ENCODE data around the gene AHNAK2.
A peak's percentile ranks its signal among the peaks of the same experiment; 100 is the strongest.

AHNAK2 gene

GRCh38 chr14:104984056-104984894 lies 6.1 kb upstream of the AHNAK2 start:
- DNase-seq = no peak

DNA sequence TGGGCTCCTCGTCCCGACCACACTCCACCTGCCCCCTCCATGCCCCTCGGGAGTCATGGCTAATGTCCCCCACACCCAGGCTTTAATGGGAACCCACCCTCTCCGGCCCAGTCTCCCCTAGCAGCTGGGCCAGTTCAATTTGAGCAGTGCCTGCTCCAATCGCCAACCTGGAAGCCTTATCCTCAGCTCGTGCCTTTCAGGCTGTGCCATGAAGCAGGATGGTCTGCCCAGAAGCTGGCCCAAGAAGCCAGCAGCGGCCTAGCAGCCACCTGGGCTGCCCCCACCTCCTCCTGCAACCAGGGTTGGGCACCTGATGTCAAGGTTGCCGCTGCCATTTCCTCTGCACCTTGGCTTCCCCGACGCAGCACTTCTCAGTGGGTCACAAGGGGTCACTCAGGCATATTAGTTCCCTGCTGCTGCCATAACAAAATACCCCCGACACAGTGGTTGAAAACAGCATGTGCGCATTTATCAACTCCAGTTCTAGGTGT lies 5.1 kb upstream of the AHNAK2 start:
- no peak for DNase-seq

DNA sequence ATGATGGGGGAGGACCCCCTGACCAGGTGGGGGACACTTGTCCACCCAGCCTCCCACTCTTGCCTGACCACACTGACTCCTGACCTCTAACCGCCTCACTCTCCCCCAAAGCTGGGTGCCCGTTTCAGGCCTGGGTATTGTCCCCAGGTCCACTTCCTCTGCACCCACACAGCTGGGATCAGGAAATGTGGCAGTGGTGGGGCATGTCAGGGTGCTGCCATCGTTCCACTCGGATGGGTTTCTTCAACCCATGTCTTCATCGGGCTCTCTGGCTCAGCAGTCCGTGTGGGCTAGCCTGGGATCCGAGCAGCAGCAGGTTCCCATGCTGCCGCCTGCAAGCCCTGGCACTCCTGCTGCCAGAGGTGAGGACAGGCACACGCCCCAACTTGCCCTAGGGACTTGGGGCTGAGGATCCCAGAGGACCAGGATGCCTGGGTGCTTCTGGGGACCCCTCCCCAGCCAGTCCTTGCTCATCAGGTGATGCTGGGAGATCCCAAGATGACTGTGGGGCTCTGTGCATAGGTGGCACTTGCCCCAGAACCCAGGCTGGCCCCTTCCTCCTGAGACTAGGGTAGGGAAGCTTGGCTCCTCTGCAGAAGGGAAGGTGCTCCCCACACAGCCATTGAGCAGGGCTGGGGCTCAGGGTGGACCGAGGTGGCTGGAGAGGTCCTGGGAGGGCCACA lies 4.5 kb upstream of the AHNAK2 start:
- no peak for DNase-seq

DNA sequence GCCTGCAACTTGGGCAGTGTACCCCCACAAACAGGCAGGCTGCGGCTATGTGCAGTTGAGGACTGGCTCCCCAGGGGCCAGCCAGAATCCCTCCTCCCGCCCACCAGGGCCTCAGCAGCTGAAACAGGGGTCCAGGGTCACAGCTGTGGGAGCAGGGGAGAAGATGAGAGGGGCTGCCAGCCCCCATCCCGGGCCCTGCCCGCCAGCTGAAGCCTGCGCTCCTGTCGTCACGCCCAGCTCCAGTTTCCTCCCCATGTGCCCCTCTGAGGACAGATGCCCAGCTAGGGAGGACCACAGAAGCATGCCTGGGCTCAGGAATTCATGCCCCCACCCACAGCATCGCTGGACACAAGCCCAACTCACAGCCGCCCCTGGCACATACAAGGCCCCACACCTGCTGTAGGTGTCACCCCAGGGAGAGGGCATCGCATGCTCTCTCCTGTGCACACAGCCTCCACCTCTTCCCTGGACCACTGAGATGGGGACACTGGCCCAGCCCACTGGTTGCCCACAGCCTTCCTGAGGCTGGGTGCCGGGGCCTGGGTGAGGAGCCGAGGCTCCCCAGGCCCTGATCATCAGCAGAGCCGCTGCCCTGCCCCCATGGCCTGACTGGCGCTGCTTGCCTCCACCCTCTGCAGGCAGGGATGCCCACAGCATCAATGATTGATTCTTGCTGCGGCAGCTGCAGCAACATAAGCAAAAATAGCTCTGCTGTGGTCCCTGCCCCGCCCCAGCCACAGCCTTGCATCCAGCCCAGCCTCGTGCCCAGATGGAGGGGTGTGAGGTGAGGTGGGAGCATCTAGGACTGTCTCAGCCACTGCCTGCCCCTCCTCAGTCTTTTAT lies 3.7 kb upstream of the AHNAK2 start:
- no peak for DNase-seq

DNA sequence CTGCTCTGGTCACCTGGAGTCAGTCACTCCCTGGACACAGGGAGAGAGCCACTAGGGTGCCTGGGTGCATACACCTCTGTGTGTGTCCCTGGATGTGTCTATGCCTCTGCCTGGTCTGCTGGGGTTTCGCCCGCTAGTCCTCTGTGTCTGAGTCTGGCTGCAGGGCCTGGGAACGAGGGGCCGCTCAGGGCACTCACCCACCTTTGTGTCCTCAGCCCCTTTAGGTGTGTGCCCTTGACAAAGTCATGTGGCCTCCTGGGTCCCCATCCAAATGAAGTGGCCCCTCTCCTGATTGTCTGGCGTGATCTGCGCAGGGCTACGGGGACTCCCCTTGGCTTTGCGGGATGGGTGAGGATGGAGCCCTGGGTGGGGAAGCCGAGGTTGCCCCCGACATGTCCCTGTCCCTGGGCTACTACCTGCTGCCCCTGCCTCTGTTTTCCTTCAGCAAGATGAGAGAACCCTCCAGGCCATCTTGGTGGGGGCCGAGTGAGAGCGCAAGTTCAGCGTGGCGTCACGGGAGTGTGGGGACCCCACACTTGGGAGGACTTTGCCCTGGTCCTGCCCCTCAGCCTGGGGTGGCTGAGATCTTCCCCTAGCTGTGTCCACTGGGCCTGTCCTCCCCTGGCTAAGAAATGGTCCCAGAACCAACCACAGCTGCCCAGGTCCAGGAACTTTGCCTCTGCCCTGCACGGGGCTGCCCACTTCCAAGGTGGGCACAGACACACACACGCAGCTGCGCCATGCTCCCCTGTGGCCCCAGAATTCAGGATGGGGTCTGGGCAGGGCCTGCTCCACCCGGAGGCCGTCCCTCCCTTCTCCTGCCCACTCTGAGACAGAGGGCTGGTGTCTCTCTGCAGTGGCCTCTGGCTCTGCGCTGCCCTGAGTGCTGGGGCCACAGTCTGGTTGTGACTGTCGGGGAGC lies 2.7 kb upstream of the AHNAK2 start:
- no peak for DNase-seq

DNA sequence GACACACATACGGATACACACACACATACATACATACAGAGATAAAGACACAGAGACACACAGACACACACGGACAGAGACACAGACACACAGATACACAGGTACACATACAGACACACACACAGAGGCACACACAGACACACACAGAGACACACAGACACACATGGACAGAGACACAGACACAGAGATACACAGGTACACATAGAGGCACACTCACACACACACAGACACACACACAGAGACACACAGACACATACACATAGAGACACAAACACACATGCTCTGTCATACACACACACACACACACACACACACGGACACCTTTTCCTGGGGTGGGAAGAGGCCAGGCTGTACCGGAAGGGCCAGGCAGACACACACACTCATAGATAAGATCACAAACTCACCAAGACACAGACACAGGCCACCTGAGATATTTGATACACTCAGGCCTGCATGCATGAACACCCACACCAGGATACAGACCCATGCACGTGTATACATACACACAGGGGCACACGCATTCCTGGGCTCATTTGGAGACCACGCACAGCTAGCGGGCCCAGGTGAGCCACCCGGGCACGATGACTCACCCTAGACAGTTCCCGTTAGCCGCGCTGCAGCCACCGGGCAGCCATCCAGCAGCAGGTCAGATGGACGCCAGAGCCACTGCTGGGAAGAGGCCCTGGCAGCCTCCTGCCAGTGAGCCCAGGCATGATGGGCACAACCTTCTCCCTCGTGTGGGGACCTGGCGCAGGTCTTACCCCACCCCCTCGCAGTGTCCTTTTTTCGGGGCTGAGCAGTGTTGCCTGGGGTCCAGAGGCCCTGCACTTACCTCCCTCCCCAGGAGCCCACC lies 1.8 kb upstream of the AHNAK2 start:
- no peak for DNase-seq

DNA sequence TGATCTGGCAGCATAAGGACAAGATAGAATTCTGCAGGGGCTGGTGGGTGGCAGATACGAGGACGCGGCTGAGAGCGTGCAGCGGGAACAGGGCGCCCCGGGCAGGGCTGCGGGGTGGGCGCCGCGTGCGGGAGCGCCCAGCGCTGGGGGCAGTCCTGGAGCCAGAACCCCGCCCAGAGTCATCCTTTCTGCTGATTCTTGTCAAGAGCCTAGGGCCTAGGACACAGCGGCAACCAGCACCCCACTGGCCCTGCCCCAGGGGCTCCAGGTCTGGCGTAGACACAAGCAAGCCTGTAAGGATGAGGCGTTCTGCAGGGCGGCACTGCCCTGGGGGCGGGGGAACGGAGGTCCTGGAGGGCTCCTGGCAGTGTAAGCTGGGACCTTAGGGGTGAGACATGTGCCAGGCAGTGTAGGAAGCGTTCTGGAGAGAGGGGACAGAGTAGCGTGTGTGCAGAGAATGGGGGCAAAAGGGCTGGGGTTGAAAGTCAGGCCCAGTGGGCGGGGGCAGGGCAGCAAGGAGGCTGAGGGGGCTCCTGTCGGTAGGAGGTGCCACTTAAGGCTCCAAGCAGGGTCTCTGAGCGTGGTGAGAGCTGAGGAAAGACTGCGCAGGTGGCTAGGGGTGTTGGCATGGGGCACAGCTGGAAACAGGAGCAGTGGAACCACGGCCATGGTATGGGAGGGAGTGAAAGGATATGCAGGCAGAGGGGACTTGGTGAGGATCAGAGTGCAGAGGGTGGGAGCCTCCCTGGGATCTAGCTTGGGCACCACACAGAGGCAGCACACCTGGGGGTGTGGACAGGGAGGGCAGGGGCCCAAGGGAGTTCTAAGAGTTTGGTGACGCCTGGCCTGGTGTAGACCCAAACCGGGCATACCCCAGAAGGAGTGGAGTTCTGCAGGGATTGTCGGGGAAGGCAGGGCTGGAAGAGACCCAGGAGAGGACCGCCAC lies 845 bp upstream of the AHNAK2 start:
- DNase-seq = no peak

DNA sequence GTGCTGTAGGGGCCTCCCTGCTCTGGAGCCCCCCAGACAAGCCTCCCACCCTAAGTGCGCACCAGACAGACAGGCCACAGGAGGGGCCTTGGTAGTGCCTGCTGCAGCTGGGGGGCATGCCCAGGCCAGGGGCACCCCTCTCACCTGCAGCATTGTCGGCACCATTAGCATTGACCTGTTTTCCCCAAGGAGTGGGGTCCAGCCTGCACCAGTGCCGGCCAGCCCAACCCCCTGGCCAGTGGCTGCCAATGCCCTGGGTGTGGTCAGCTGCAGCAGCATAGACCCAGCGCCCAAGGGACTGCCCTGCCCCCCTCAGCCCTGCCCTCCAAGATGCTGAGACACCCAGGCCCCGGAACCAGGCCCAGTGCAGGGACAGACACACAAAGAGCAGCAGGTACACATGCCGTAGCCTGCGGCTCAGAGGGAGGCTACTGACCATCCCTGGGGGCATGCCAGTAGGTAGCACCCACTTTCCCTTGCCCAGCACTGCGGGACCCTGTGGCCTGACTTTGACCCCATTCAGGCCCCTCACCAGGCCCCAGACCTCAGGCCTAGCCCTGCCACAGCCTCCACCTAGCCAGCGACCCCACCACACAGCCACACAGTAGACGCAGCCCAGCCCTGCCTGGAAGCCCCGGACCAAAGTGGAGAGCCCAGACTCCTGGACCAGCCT lies 1.0 kb downstream of the AHNAK2 start:
- DNase-seq = no peak

GRCh38 chr14:104976198-104977007 lies 1.8 kb downstream of the AHNAK2 start:
- peak; percentile 75 to 86 for DNase-seq

DNA sequence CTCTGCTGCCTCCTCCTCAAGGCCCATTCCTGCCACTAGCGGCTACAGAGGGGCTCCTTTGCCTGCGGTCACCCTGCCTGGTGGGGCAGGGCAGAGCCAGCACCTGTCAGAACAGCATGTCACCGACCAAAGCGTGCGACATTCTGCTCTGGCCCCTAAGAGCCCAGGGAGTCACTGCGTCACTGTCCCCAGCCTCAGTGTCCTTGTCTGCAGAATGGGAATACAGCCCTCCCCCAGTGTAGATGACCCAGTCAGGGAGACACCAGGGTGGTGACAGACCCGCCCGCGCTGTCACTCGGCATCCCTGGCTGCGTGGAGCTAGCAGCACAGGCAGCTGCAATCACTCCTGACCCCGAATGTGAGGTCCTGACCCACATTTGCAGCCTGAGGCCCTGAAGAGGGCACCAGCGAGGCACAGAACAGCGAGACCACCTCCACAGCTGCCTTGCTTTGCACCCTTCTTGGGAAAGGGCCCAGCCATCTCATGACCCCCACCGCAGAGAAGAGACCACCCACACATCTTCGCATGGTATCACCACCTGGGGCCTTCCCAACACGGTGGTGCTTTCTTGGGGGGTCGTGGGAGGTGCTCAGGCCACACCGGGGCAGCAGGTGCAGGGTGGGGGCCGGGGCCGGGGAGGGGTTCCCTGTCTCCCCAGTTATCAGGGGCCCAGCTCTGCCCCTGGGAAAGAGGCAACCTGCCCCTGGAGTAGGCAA lies 2.5 kb downstream of the AHNAK2 start:
- no peak for DNase-seq

GRCh38 chr14:104974665-104975390 lies 3.3 kb downstream of the AHNAK2 start:
- no peak for DNase-seq

DNA sequence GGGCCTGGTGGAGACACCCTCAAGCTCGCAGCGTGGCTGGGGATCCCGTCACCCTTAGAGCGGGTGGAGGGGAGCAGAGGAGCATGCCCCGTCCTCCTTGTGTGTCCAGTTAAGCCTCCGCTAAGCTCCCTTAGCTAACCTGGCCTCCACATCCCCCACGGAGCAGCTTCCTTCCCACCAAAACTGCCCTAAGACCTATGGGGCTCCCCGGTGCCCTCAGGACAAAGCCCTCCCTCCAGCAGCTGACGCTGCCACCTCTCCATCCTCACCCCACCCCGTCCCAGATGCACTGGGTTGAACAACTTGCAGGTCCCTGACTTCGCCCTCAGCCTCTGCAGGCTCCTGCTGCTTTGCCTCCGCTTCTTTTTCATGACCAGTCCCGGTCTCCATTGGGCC lies 4.0 kb downstream of the AHNAK2 start:
- DNase-seq = no peak

DNA sequence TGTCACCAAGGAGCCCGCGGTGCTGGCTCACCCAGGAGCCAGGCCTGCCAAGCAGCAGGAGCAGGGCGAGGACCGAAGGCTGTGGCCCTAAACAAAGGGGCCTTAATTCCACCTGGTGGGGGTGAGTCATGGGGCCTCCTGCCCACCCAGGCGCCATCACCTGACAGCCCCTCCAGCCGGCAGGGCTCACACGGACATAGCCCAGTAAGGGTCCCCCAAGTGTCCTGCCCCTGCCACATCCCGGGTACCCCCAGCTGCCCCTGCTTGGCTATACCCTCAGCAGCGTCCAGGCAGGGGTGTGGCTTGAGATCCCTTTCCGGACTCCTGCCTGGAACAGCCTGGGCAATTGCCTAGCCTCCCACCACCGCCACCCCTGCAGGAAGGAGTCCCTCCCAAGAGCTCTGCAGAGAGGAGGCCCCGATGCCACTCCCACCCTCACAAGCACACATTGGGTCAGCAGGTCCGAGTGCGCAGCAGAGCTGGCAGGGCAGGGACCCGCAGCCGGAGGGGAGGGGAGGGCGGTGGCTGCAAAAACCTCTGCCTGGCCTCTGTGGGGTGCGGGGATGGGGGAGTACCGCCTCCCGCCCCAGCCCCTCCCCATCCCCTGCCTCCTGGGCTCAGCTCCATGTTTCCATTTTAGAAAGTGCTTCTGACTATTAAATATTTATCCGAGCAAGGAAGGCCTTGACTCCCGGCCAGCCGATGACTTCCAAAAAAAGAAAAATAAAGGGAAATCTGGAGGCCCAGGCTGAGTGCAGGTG lies 4.6 kb downstream of the AHNAK2 start:
- DNase-seq = no peak

DNA sequence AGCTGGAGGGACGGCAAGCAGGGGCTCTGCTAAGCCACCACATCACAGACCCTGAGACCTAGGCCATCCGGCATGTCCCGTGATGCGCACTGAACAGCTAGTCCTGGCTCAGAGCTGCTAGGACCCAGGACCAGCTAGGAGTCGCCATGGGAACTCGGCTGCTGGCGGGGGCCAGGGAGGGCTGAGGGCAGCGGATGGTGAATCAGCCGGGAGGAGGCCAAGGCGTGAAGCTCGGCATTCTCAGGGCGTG lies 5.1 kb downstream of the AHNAK2 start:
- DNase-seq = no peak

DNA sequence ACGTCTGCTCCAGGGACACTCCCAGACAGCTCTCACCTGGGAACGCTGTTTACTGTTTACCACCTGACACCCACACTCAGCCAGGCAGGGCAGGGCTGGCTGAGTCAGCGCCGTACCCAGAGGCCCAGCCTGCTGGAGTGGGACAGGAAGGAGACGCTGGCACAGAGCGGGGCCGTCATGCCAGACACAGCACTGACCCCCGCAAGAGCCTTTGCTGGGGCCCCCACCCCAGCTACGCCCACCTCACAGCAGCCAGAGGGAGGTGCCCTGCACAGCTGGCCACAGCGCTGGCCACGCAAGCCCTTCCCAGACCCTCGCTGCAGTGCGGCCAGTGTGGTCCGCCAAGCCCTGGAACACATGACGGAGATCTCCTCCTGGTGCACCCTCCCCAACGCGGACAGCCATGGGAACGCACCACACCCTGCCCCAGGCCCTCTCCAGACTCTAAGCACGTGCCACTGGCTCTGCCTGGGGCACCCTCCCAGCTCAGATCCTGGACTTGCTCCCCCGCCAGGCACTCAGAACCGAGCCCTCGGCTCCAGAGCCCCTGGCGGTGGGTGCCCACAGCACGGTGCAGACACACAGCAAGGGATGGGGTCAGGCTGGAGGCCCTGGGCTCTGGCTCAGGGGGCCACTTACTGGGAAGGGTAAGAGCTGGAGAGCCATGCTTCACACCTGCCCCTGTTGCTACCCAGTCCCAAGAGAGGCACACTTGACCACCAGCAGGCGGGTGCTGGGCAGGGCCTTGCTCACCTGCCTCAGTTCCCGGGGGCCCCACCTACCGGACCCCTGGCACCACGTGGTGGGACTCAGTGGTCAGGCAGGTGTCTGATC lies 5.7 kb downstream of the AHNAK2 start:
- DNase-seq = no peak

Measured in stimulated activated CD4-positive, alpha-beta T cell treated with anti-CD3 and anti-CD28 coated beads, Interleukin-4, amount 100 ng/mL, for 4 hours (primary cell).